Ovary (tissue), 9 donors: Measurements from ENCODE around the gene PAQR7. TPM values are rescaled to one million over a fixed set of nuclear protein-coding genes. Genes with fewer than 3 reads are reported as not detected.
A peak's percentile ranks its signal among the peaks of the same experiment; 100 is the strongest.

Source experiments
- DNase-seq, 5 donors: peaks; one replicate each; pipeline ENCODE4 v3.0.0-alpha.2; 2019 to 2020
- H3K27ac ChIP-seq, 2 donors: fragments of 200-600 bp; one replicate each; pipeline versions ENCODE4 v1.5.1 to v1.8.0; 2019 to 2022
- H3K27me3 ChIP-seq: fragments of 200-600 bp; one replicate; pipeline ENCODE4 v1.8.0; 2022
- H3K36me3 ChIP-seq: fragments of 200-600 bp; sonication (generic); one replicate; pipeline ENCODE4 v1.5.1; 2019
- H3K4me1 ChIP-seq: one replicate; pipeline ENCODE4 v1.8.1; 2013; ENCODE audit warnings: mild to moderate bottlenecking, moderate library complexity; ENCODE audit not compliant: insufficient read depth
- H3K4me3 ChIP-seq: fragments of 200-600 bp; sonication (generic); one replicate; pipeline ENCODE4 v1.5.1; 2017
- H3K9me3 ChIP-seq, 2 donors: fragments of 200-600 bp in 1 of 2; sonication (generic) in 1 of 2; one replicate each; pipeline versions ENCODE4 v1.5.1 to v1.8.1; 2013 to 2019; ENCODE audit warnings: mild to moderate bottlenecking in 1 of 2, moderate library complexity in 1 of 2
- CTCF ChIP-seq, 3 donors: fragments of 450-650 bp in 2 of 3; fragments of 200-600 bp in 1 of 3; IDR thresholded peaks; one replicate each; pipeline versions ENCODE4 v1.5.1 to v1.8.0; 2016 to 2022; ENCODE audit warnings: antibody characterized with exemption in 3 of 3, mild to moderate bottlenecking in 1 of 3
- EP300 ChIP-seq: sonication (generic); formaldehyde crosslinking; IDR thresholded peaks from one replicate; pipeline ENCODE4 v1.6.1; 2017; ENCODE audit warnings: antibody characterized with exemption
- POLR2A ChIP-seq: fragments of 450-650 bp; IDR thresholded peaks from one replicate; pipeline ENCODE4 v1.6.1; 2017; ENCODE audit warnings: antibody characterized with exemption, mild to moderate bottlenecking, moderate library complexity
- WGBS, 3 donors: extraction: QIAGEN DNeasy Blood & Tissue Kit in 1 of 3; methylation state at CpG; one replicate each; pipeline versions ENCODE4 v1.1.5 to v1.1.7; 2013 to 2017; 5-methylcytosine and 5-hydroxymethylcytosine counted together
- intact Hi-C, 4 donors: fragments of 100-400 bp; cut with DNase I; formaldehyde crosslinking; loops; one replicate each; pipeline versions ENCODE4 v1.11.0 to v1.15.1; 2022 to 2023
- polyA plus RNA-seq, 2 donors: library from polyadenylated mRNA; stranded (reverse); fragments of 200-250 nt in 1 of 2; fragments of 350-450 nt in 1 of 2; fragmentation: Illumina TruSeq in 1 of 2; extraction: RNeasy Lipid Tissue Mini Kit (QIAGEN cat#74804) in 1 of 2; gene quantifications; one replicate each; pipeline ENCODE4 v1.2.3, GENCODE V29; 2013 to 2014
- total RNA-seq, 7 donors: library from RNA; depleted of rRNA in 2 of 7; stranded (reverse); fragments of >200 nt in 2 of 7; fragmentation: NEBNext Ultra II Directional in 3 of 7; extraction: Animal tissue kit (Norgen Biotek cat#: 25700) in 3 of 7; gene quantifications; one replicate each; pipeline versions ENCODE4 v1.1.0 to v1.2.4, GENCODE V29; 2016 to 2023
- donor health status: DM: no; HTN: no; CAD: no; lungs with moderate emphysema.
- donor health status: DM: no; HTN: no; CAD: no.
- donor health status: Bipolar disorder and iron deficiency.
- donor health status: DM: yes; HTN: yes; CAD: no.
- donor health status: DM: no; HTN: no; CAD: no.
- donor health status: DM: yes; HTN: yes; CAD: no.

The PAQR7 gene
- total and polyA plus RNA-seq, 9 donors: 8.6 to 98.1 (median 57.7) TPM

- no peak for DNase-seq
- Histone ChIP-seq H3K9me3 (no peaks in the 10 kb centered on the region), H3K4me1 (peaks cover 9% of the 10 kb centered on the region), H3K27ac (no peak overlapping the region), H3K27me3 (no peaks in the 10 kb centered on the region), H3K4me3 (no peak overlapping the region), H3K36me3 (no peaks in the 10 kb centered on the region)
- 75 to 79% (median 77%) methylated on average over 11 of the region's 11 CpGs for WGBS, 3 donors
- intact Hi-C loops: loop anchor here in 3 of 4 donors (5.0 to 10.0 kb wide), 2 partner anchors 96 to 99 kb away; partner anchors contain the start of gene PAFAH2 (in 3 of the 3)
- TF ChIP-seq CTCF (IDR thresholded peaks at IDR 0.05) (no peak), POLR2A (no peak), EP300 (no peak)
Measured at GRCh38 chr1:25898223-25899015, 22.9 kb upstream of the PAQR7 start.

GRCh38 chr1:25897754-25898153, 22.2 kb upstream of the PAQR7 start:
- H3K4me3 ChIP-seq: no peak overlapping the region

GRCh38 chr1:25896266-25896665, 20.8 kb upstream of the PAQR7 start:
- H3K9me3 ChIP-seq: no peaks in the 10 kb centered on the region
- H3K4me1 ChIP-seq: peaks cover 23% of the 10 kb centered on the region
- no peak for TF ChIP-seq CTCF (IDR thresholded peaks at IDR 0.05)
- TF ChIP-seq EP300: no peak
- H3K27ac ChIP-seq: no peak overlapping the region
- no peak overlapping the region for H3K4me3 ChIP-seq
- no peaks in the 10 kb centered on the region for H3K27me3 ChIP-seq
- DNase-seq: no peak
- H3K36me3 ChIP-seq: no peaks in the 10 kb centered on the region
- intact Hi-C loops: loop anchor here in 3 of 4 donors (5.0 to 10.0 kb wide), 2 partner anchors 99 to 101 kb away; partner anchors contain the start of gene PAFAH2 (in 3 of the 3)
- WGBS, 3 donors: 58 to 71% (median 67%) methylated on average over 1 of the region's 1 CpG

More at GRCh38 chr1:25897754-25898153, 22.2 kb upstream of the PAQR7 start:
- TF ChIP-seq POLR2A (no peak), CTCF (IDR thresholded peaks at IDR 0.05) (no peak), EP300 (no peak)
- DNase-seq: no peak
- Histone ChIP-seq H3K27me3 (no peaks in the 10 kb centered on the region), H3K4me1 (peaks cover 12% of the 10 kb centered on the region), H3K27ac (no peak overlapping the region), H3K9me3 (no peaks in the 10 kb centered on the region), H3K36me3 (no peaks in the 10 kb centered on the region)
- intact Hi-C loops: loop anchor here in 3 of 4 donors (5.0 to 10.0 kb wide), 2 partner anchors 97 to 100 kb away; partner anchors contain the start of gene PAFAH2 (in 3 of the 3)
- 85 to 89% (median 87%) methylated on average over 5 of the region's 5 CpGs for WGBS, 3 donors

GRCh38 chr1:25895365-25895990, 20.0 kb upstream of the PAQR7 start:
- TF ChIP-seq POLR2A (no peak), CTCF (IDR thresholded peaks at IDR 0.05) (peak; percentile 87 to 97 (median 96))
- Histone ChIP-seq H3K27me3 (no peaks in the 10 kb centered on the region), H3K36me3 (no peaks in the 10 kb centered on the region), H3K4me1 (peaks cover 27% of the 10 kb centered on the region), H3K9me3 (no peaks in the 10 kb centered on the region), H3K27ac (peak overlapping the region in 1 of 2 donors; percentile 58), H3K4me3 (no peak overlapping the region)
- peak; percentile 87 to 92 (median 90) for DNase-seq
- WGBS, 3 donors: 4 to 7% (median 6%) methylated on average over 12 of the region's 12 CpGs
- intact Hi-C loops: loop anchor here in 3 of 4 donors (5.0 to 10.0 kb wide), 2 partner anchors 99 to 102 kb away; partner anchors contain the start of gene PAFAH2 (in 3 of the 3)
